ENCODE data around the gene TUBA4B.
"Not testable (repeated sequence)": the region's sequence is repeated elsewhere in the genome, so short reads cannot be mapped to it uniquely, and the experiment has no call there.

The TUBA4B gene

GRCh38 chr2:219282943-219283581, 30.0 kb downstream of the TUBA4B start:
- H3K4me3 ChIP-seq (ENCODE audit: low read length) = no peak overlapping the region
- H3K27me3 ChIP-seq (ENCODE audit: insufficient read depth, low read length) = peaks cover 7% of the 10 kb centered on the region; the same call in 1 of the 2 replicates
- H3K9me3 ChIP-seq (ENCODE audit: insufficient read depth, low read depth, low read length) = no peaks in the 10 kb centered on the region
- H3K36me3 ChIP-seq (ENCODE audit: insufficient read depth, low read depth, low read length) = peaks cover 14% of the 10 kb centered on the region; the same call in 1 of the 2 replicates
- H3K4me1 ChIP-seq (ENCODE audit: insufficient read depth, low read length) = peaks cover 12% of the 10 kb centered on the region
- no peak overlapping the region for H3K27ac ChIP-seq (ENCODE audit: low read length)
- no peak overlapping the region for H3K9ac ChIP-seq (ENCODE audit: low read depth, low read length)

GRCh38 chr2:219284501-219285372, 31.7 kb downstream of the TUBA4B start:
- Histone ChIP-seq H3K9ac (ENCODE audit: low read depth, low read length) (no peak overlapping the region), H3K27ac (ENCODE audit: low read length) (no peak overlapping the region), H3K4me1 (ENCODE audit: insufficient read depth, low read length) (peaks cover 4% of the 10 kb centered on the region), H3K27me3 (ENCODE audit: insufficient read depth, low read length) (no peaks in the 10 kb centered on the region), H3K9me3 (ENCODE audit: insufficient read depth, low read depth, low read length) (no peaks in the 10 kb centered on the region), H3K36me3 (ENCODE audit: insufficient read depth, low read depth, low read length) (peaks cover 14% of the 10 kb centered on the region; the same call in 1 of the 2 replicates), H3K4me3 (ENCODE audit: low read length) (no peak overlapping the region)

- peaks cover 14% of the 10 kb centered on the region; the same call in 1 of the 2 replicates for H3K36me3 ChIP-seq (ENCODE audit: insufficient read depth, low read depth, low read length)
- no peaks in the 10 kb centered on the region for H3K27me3 ChIP-seq (ENCODE audit: insufficient read depth, low read length)
- H3K27ac ChIP-seq (ENCODE audit: low read length) = no peak overlapping the region
- H3K4me1 ChIP-seq (ENCODE audit: insufficient read depth, low read length) = peaks cover 2% of the 10 kb centered on the region; the same call in 1 of the 2 replicates
- no peaks in the 10 kb centered on the region for H3K9me3 ChIP-seq (ENCODE audit: insufficient read depth, low read depth, low read length)
- no peak overlapping the region for H3K9ac ChIP-seq (ENCODE audit: low read depth, low read length)
- no peak overlapping the region for H3K4me3 ChIP-seq (ENCODE audit: low read length)
Observed at GRCh38 chr2:219285373-219285735, 32.3 kb downstream of the TUBA4B start.

GRCh38 chr2:219285894-219286425, 32.9 kb downstream of the TUBA4B start:
- Histone ChIP-seq H3K9me3 (ENCODE audit: insufficient read depth, low read depth, low read length) (no peaks in the 10 kb centered on the region), H3K36me3 (ENCODE audit: insufficient read depth, low read depth, low read length) (peaks cover 11% of the 10 kb centered on the region; the same call in 1 of the 2 replicates), H3K27ac (ENCODE audit: low read length) (no peak overlapping the region), H3K4me1 (ENCODE audit: insufficient read depth, low read length) (no peaks in the 10 kb centered on the region), H3K9ac (ENCODE audit: low read depth, low read length) (no peak overlapping the region), H3K4me3 (ENCODE audit: low read length) (no peak overlapping the region), H3K27me3 (ENCODE audit: insufficient read depth, low read length) (no peaks in the 10 kb centered on the region)

- peaks cover 8% of the 10 kb centered on the region; the same call in 1 of the 2 replicates for H3K36me3 ChIP-seq (ENCODE audit: insufficient read depth, low read depth, low read length)
- no peaks in the 10 kb centered on the region for H3K4me1 ChIP-seq (ENCODE audit: insufficient read depth, low read length)
- no peaks in the 10 kb centered on the region for H3K9me3 ChIP-seq (ENCODE audit: insufficient read depth, low read depth, low read length)
- H3K4me3 ChIP-seq (ENCODE audit: low read length) = no peak overlapping the region
- peaks cover 4% of the 10 kb centered on the region; the same call in 1 of the 2 replicates for H3K27me3 ChIP-seq (ENCODE audit: insufficient read depth, low read length)
- no peak overlapping the region for H3K27ac ChIP-seq (ENCODE audit: low read length)
- H3K9ac ChIP-seq (ENCODE audit: low read depth, low read length) = no peak overlapping the region
Observed at GRCh38 chr2:219286436-219287115, 33.5 kb downstream of the TUBA4B start.

GRCh38 chr2:219287116-219287440, 34.0 kb downstream of the TUBA4B start:
- not testable (repeated sequence) for H3K4me3 ChIP-seq (ENCODE audit: low read length); H3K9ac ChIP-seq (ENCODE audit: low read depth, low read length); H3K4me1 ChIP-seq (ENCODE audit: insufficient read depth, low read length); H3K36me3 ChIP-seq (ENCODE audit: insufficient read depth, low read depth, low read length); H3K27ac ChIP-seq (ENCODE audit: low read length); H3K27me3 ChIP-seq (ENCODE audit: insufficient read depth, low read length); H3K9me3 ChIP-seq (ENCODE audit: insufficient read depth, low read depth, low read length)

GRCh38 chr2:219287580-219288265, 34.7 kb downstream of the TUBA4B start:
- no peaks in the 10 kb centered on the region for H3K9me3 ChIP-seq (ENCODE audit: insufficient read depth, low read depth, low read length)
- no peak overlapping the region for H3K4me3 ChIP-seq (ENCODE audit: low read length)
- no peak overlapping the region for H3K27ac ChIP-seq (ENCODE audit: low read length)
- H3K36me3 ChIP-seq (ENCODE audit: insufficient read depth, low read depth, low read length) = peaks cover 6% of the 10 kb centered on the region; the same call in 1 of the 2 replicates
- H3K27me3 ChIP-seq (ENCODE audit: insufficient read depth, low read length) = peaks cover 8% of the 10 kb centered on the region; the same call in 1 of the 2 replicates
- H3K9ac ChIP-seq (ENCODE audit: low read depth, low read length) = no peak overlapping the region
- H3K4me1 ChIP-seq (ENCODE audit: insufficient read depth, low read length) = no peaks in the 10 kb centered on the region

GRCh38 chr2:219289195-219289536, 36.1 kb downstream of the TUBA4B start:
- H3K9me3 ChIP-seq (ENCODE audit: insufficient read depth, low read depth, low read length) = no peaks in the 10 kb centered on the region
- H3K4me3 ChIP-seq (ENCODE audit: low read length) = no peak overlapping the region
- peaks cover 16% of the 10 kb centered on the region; the same call in 1 of the 2 replicates for H3K27me3 ChIP-seq (ENCODE audit: insufficient read depth, low read length)
- H3K27ac ChIP-seq (ENCODE audit: low read length) = no peak overlapping the region
- no peaks in the 10 kb centered on the region for H3K36me3 ChIP-seq (ENCODE audit: insufficient read depth, low read depth, low read length)
- no peaks in the 10 kb centered on the region for H3K4me1 ChIP-seq (ENCODE audit: insufficient read depth, low read length)
- no peak overlapping the region for H3K9ac ChIP-seq (ENCODE audit: low read depth, low read length)

GRCh38 chr2:219289537-219290361, 36.7 kb downstream of the TUBA4B start:
- H3K9ac ChIP-seq (ENCODE audit: low read depth, low read length) = no peak overlapping the region

GRCh38 chr2:219290381-219291171, 37.5 kb downstream of the TUBA4B start:
- no peaks in the 10 kb centered on the region for H3K36me3 ChIP-seq (ENCODE audit: insufficient read depth, low read depth, low read length)
- H3K27me3 ChIP-seq (ENCODE audit: insufficient read depth, low read length) = peaks cover 25% of the 10 kb centered on the region
- no peak overlapping the region for H3K27ac ChIP-seq (ENCODE audit: low read length)
- no peaks in the 10 kb centered on the region for H3K4me1 ChIP-seq (ENCODE audit: insufficient read depth, low read length)
- H3K9me3 ChIP-seq (ENCODE audit: insufficient read depth, low read depth, low read length) = no peaks in the 10 kb centered on the region
- no peak overlapping the region for H3K9ac ChIP-seq (ENCODE audit: low read depth, low read length)
- H3K4me3 ChIP-seq (ENCODE audit: low read length) = no peak overlapping the region

More at GRCh38 chr2:219289537-219290361, 36.7 kb downstream of the TUBA4B start:
- Histone ChIP-seq H3K4me1 (ENCODE audit: insufficient read depth, low read length) (no peaks in the 10 kb centered on the region), H3K36me3 (ENCODE audit: insufficient read depth, low read depth, low read length) (no peaks in the 10 kb centered on the region), H3K4me3 (ENCODE audit: low read length) (no peak overlapping the region), H3K27me3 (ENCODE audit: insufficient read depth, low read length) (peaks cover 18% of the 10 kb centered on the region; the same call in 1 of the 2 replicates), H3K27ac (ENCODE audit: low read length) (no peak overlapping the region), H3K9me3 (ENCODE audit: insufficient read depth, low read depth, low read length) (no peaks in the 10 kb centered on the region)
